A172 (cell line): ENCODE measurements around the gene ABHD12. TPM values are rescaled to one million over a fixed set of nuclear protein-coding genes. Genes with fewer than 3 reads are reported as not detected.
A peak's percentile ranks its signal among the peaks of the same experiment; 100 is the strongest.

Experiments used
- DNase-seq: peaks from one replicate; pipeline ENCODE4 v3.0.0-alpha.2; 2015; ENCODE audit warnings: low spot score
- total RNA-seq: library from RNA; depleted of rRNA; stranded (reverse); fragments of >200 nt; shearing (Covaris generic); gene quantifications from 2 replicates; pipeline ENCODE4 v1.2.3, GENCODE V29; 2014

Gene ABHD12
- total RNA-seq, 1 experiment from 2014 or later: 90.9 TPM

DNA sequence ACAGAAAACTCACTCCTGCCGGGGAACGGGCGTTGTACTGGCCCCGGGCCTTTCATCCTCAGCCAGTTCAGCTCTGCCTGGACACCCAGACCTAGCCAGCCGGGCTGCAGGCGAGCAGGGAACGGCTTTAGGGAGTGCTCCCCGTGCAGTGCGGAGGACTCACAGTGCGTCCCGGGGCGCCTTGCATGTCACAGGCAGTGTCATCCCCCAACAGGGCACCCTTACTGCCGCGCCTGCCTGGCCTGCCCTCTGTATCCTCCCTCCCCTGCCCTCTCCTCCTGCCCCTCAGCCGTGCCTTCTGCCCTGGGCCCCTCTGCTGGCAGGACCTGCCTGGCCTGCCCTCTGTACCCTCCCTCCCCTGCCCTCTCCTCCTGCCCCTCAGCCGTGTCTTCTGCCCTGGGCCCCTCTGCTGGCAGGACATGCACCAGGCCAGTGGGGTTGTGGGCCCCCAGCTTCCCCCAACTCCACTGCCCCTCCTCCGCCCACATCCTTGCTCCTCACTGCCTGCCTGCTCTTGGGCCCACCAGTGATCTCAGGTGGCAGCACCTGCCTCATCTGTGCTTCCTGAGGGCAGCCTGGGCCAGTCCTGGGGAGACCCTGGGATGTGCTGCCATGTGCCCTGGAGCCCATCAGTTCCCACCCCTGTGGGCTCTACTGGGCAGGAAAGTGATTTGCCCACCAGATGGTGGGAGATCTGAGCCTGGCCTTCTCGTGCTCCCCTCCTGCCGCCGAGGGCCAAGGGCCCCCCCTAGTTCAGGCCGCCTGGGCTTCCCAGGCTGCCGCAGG, 99.8 kb downstream of the ABHD12 start:
- DNase-seq: no peak

- DNase-seq: no peak
Observed at GRCh38 chr20:25289886-25290597, 100.6 kb downstream of the ABHD12 start.

- no peak for DNase-seq
Observed at GRCh38 chr20:25288291-25289181, 102.1 kb downstream of the ABHD12 start.

DNA sequence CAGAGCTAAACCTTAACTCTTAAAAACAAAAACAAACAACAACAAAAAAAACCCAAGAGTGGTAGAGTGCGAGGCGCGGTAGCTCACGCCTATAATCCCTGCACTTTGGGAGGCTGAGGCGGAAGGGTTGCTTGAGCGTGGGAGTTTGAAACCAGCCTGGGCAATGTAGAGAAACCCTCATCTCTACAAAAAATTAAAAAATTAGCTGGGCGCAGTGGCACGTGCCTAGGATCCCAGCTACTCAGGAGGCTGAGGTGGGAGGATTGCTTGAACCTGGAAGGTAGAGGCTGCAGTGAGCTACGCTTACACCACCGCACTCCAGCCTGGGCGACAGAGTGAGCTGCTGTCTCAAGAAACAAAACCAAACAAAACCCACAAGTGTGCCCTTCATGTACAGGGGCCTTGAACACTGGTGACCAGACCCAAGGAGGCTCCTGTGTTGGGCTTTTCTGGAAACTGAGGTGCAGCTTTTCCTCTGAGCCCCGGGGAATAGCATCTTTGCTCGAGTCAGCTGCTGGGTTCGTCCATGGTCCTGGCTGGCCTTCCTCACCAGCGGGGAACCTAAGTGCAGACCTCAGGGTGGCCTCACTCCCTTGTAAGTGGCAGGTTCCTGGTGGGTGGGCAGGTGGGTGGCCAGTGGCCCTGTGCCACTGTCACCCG, 102.9 kb downstream of the ABHD12 start:
- no peak for DNase-seq

GRCh38 chr20:25286917-25287316, 103.7 kb downstream of the ABHD12 start:
- DNase-seq: no peak

GRCh38 chr20:25285856-25286798, 104.5 kb downstream of the ABHD12 start:
- no peak for DNase-seq

DNA sequence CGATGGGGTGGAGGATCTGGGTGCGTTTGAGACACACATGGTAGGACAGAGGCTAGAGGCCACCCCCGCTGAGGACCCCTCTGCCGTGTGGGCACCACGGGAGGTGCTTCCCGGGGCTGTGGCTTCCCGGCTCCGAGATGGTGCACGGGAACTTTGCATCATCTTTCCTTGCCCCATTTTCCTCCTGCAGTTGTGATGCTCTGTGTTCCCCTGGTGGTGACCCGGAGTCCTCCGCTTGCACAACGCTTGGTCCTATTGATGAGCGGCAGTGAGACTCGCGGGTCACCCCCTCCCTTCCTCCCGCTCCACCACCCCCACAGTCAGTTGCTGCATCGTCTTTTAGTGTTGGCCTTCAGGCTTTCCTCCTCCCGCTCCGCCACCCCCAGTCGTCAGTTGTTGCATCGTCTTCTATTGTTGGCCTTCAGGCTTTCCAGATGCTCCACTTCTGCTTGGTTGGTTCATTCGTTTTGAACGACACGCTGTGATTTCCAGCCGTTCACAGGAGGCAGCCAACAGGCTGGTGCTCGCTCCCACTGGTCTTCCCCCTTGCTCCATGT, 105.5 kb downstream of the ABHD12 start:
- DNase-seq: no peak

GRCh38 chr20:25284131-25284601, 106.5 kb downstream of the ABHD12 start:
- no peak for DNase-seq

- no peak for DNase-seq
Observed at GRCh38 chr20:25283221-25283951, 107.2 kb downstream of the ABHD12 start.

DNA sequence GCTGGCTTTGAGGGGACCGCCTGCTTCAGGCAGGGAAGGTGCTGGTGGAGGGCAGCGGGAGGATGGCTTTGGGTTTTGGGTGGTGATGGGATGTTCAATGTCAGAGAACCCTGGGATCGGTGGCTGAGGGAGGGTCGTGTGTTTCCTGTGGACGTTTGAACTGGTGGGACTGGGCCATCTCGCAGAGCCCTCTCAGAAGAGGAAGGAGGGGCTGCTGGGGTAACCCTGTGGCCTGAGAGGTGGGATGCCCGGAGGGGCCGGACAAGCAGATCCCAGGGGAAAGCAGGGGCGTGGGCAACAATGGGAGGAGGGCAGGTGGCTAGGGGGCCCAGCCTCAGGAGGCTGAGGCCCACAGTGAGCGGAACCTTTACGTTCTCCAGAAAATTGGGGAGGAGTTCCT, 107.8 kb downstream of the ABHD12 start:
- DNase-seq: no peak

- no peak for DNase-seq
Observed at GRCh38 chr20:25282034-25282781, 108.4 kb downstream of the ABHD12 start.

DNA sequence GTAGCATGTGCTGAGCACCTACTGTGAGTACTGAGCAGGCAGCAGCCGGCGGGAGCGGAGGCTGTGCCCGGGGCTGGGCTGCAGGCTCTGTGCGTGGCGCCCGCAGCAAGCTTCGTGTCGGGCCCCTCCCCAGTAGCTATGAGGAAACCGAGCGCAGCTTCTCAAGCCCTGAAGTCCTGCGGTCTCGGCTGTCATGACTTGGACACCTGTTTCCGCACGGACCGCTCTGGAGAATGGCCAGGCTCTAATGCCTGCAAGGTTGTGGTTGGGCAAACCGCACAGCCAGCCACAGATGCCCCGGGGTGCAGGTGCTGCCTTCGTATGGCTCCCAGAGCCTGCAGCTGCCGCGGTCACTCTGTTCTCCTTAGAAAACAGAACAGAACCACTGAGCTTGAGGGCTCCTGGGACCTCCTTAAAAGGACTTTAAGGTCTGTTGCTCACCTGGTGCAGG, 109.1 kb downstream of the ABHD12 start:
- DNase-seq: peak; percentile 81

- no peak for DNase-seq
Observed at GRCh38 chr20:25280574-25281535, 109.8 kb downstream of the ABHD12 start.

- no peak for DNase-seq
Observed at GRCh38 chr20:25280051-25280573, 110.5 kb downstream of the ABHD12 start.

DNA sequence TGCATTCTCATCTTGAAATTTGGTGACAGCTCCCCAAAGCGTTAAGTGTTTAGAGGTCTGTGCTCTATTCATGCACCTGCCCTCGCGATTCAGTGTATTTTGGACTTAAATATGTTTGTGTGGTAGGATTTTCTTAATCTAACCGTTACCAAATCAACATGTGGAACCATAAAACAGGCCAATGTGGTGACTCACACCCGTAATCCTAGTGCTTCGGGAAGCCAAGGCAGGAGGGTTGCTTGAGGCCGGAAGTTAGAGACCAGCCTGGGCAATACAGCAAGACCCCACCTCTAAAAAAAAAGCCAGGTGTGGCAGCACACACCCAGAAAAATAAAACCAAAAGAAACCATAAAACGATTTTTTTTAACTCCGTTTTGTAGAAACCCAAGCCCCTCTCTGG, 111.2 kb downstream of the ABHD12 start:
- no peak for DNase-seq

DNA sequence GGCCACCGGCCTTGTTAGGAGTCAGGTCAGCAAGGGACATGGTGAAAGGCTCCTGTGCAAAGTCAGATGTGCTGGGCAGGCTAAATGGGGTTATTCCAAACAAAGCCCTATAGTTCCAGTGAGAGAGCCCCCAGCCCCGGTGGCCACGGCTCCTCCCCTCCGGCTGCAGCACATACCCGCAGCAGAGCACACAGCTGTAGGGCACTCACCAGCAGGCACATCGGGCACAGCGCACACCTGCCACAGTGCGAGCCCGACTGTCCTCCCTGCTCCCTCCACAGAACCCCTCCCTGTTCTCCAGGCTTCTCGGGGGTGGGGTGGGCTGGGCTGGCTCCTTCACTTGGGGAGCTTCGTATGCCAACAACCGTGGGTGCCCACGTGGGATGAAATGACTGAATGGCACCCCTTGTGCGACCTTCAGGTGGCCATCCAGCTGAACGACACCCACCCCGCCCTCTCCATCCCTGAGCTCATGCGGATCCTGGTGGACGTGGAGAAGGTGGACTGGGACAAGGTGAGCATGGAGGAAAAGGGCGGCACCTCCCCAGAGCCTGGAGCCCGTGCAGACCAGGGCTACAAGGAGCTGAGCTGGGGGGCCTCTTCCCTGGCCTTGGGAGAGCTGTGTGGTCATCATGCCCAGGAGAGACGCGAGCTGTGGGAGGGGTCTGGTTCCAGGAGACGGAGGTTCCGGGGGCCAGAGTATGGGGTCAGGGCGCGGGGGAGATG, 111.8 kb downstream of the ABHD12 start:
- no peak for DNase-seq
